SK-N-SH (cell line): Measurements from ENCODE around the gene ABCG1.

Source experiments
- CHD2 ChIP-seq: fragments of 150-350 bp; IDR thresholded peaks from 2 replicates; pipeline ENCODE4 v1.6.1; 2018; ENCODE audit warnings: low read length; ENCODE audit not compliant: partially characterized antibody
- CTCF ChIP-seq: fragments of 200-600 bp; sonication (generic); IDR thresholded peaks from 2 replicates; pipeline ENCODE4 v1.6.1; 2017; ENCODE audit warnings: antibody characterized with exemption, mild to moderate bottlenecking, moderate library complexity
- EP300 ChIP-seq, 2 experiments: IDR thresholded peaks; 2 replicates each; pipeline versions ENCODE4 v1.4.0 to v1.6.1; 2012; ENCODE audit warnings: borderline replicate concordance in 1 of 2, low read depth in 1 of 2, low read length in 1 of 2
- EZH2phosphoT487 ChIP-seq: fragments of 200-600 bp; sonication (generic); IDR thresholded peaks from 2 replicates; pipeline ENCODE4 v1.6.1; 2017; ENCODE audit warnings: low read depth, mixed run types, mild to moderate bottlenecking, antibody characterized with exemption, moderate library complexity, borderline replicate concordance
- IRF3 ChIP-seq: fragments of 150-350 bp; IDR thresholded peaks from 2 replicates; pipeline ENCODE4 v1.6.1; 2016; ENCODE audit warnings: mild to moderate bottlenecking, low read depth, low read length
- JUND ChIP-seq: IDR thresholded peaks from 2 replicates; pipeline ENCODE4 v1.4.0; 2012
- MEF2A ChIP-seq: IDR thresholded peaks from 2 replicates; pipeline ENCODE4 v1.4.0; 2012; ENCODE audit warnings: low read depth, borderline replicate concordance
- MXI1 ChIP-seq: IDR thresholded peaks from 2 replicates; pipeline ENCODE4 v1.6.1; 2012; ENCODE audit warnings: mild to moderate bottlenecking, low read depth, low read length, improper control_type of control experiment
- NFIC ChIP-seq: IDR thresholded peaks from 2 replicates; pipeline ENCODE4 v1.4.0; 2012; ENCODE audit warnings: borderline replicate concordance
- POLR2AphosphoS5 ChIP-seq: IDR thresholded peaks from 2 replicates; pipeline ENCODE4 v1.6.1; 2012; ENCODE audit warnings: low read depth, low read length
- RCOR1 ChIP-seq: fragments of 150-350 bp; IDR thresholded peaks from 2 replicates; pipeline ENCODE4 v1.6.1; 2017; ENCODE audit warnings: antibody characterized with exemption, low read length
- SMC3 ChIP-seq: IDR thresholded peaks from 2 replicates; pipeline ENCODE4 v1.6.1; 2012; ENCODE audit warnings: low read depth, low read length, improper control_type of control experiment
- TAF1 ChIP-seq: IDR thresholded peaks from 2 replicates; pipeline ENCODE4 v1.6.1; 2012; ENCODE audit warnings: low read depth, mild to moderate bottlenecking, low read length, moderate library complexity, borderline replicate concordance
- TCF12 ChIP-seq: IDR thresholded peaks from 2 replicates; pipeline ENCODE4 v1.4.0; 2012

DNA sequence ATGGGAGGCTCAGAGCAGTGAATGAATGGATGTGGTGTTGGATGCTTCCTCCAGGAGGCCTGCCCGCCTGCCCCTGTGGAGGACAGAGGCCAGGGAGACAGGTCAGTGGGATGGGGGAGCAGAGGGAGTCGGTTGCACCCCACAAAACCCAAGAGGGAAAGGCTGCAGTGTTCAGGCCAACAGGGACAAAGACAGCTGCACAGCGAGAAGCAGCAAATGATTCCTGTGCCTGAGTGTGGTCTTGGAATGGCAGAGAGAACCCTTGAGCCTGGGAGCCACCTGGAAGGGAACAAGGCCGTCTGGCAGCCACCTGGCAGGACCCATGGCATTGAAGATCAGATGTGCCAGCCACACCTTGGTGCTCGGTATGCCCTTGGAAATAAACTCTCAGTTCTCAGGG lies 88.2 kb downstream of the ABCG1 start:
- TF ChIP-seq EP300 (IDR thresholded peaks at IDR 0.05; ENCODE audit: borderline replicate concordance in 1 of 2, low read depth in 1 of 2, low read length in 1 of 2) (no peak), JUND (no peak), CTCF (no peak), POLR2AphosphoS5 (no peak), TAF1 (no peak), TCF12 (no peak), RCOR1 (no peak), SMC3 (no peak), EZH2phosphoT487 (no peak), CHD2 (no peak), NFIC (no peak), MEF2A (no peak), IRF3 (no peak), MXI1 (no peak)
